Immature natural killer cell (primary cell): ENCODE results near the gene FICD. TPM values are rescaled to one million over a fixed set of nuclear protein-coding genes. Genes with fewer than 3 reads are reported as not detected.
"Not testable (repeated sequence)": the region's sequence is repeated elsewhere in the genome, so short reads cannot be mapped to it uniquely, and the experiment has no call there.

ENCODE experiments used
- DNase-seq, 3 donors: peaks; one replicate each; pipeline ENCODE4 v3.0.0; 2022; ENCODE audit warnings: mixed read lengths in 1 of 3
- H3K27ac Mint-ChIP-seq, 6 donors: one replicate each; pipeline ENCODE4 v1.8.0; 2020; ENCODE audit warnings: mixed read lengths in 6 of 6, mild to moderate bottlenecking in 5 of 6, inconsistent platforms in 4 of 6, moderate library complexity in 3 of 6
- H3K27me3 Mint-ChIP-seq, 3 donors: one replicate each; pipeline ENCODE4 v1.8.0; 2020 to 2021; ENCODE audit warnings: low read depth in 3 of 3, mild to moderate bottlenecking in 3 of 3, mixed read lengths in 3 of 3, moderate library complexity in 3 of 3, inconsistent platforms in 1 of 3
- H3K36me3 Mint-ChIP-seq, 3 donors: one replicate each; pipeline ENCODE4 v1.8.0; 2020; ENCODE audit warnings: mixed read lengths in 3 of 3, inconsistent platforms in 2 of 3, mild to moderate bottlenecking in 2 of 3
- H3K4me1 Mint-ChIP-seq, 2 donors: one replicate each; pipeline ENCODE4 v1.8.0; 2020; ENCODE audit warnings: inconsistent platforms in 2 of 2, mild to moderate bottlenecking in 2 of 2, mixed read lengths in 2 of 2, moderate library complexity in 1 of 2
- H3K4me3 Mint-ChIP-seq, 5 donors: one replicate each; pipeline ENCODE4 v1.8.0; 2020; ENCODE audit warnings: mild to moderate bottlenecking in 5 of 5, mixed read lengths in 5 of 5, inconsistent platforms in 3 of 5, moderate library complexity in 3 of 5
- H3K9me3 Mint-ChIP-seq, 6 donors: one replicate each; pipeline ENCODE4 v1.8.0; 2020; ENCODE audit warnings: mild to moderate bottlenecking in 6 of 6, mixed read lengths in 6 of 6, inconsistent platforms in 4 of 6, moderate library complexity in 3 of 6
- polyA plus RNA-seq, 3 donors: library from polyadenylated mRNA; unstranded; fragments of 300-500 nt; fragmentation: Illumina TruSeq; gene quantifications; one replicate each; pipeline ENCODE4 v1.2.3, GENCODE V29; 2021

FICD gene
- polyA plus RNA-seq, 3 donors from 2014 or later: 1.3 to 6.7 (median 2.3) TPM

DNA sequence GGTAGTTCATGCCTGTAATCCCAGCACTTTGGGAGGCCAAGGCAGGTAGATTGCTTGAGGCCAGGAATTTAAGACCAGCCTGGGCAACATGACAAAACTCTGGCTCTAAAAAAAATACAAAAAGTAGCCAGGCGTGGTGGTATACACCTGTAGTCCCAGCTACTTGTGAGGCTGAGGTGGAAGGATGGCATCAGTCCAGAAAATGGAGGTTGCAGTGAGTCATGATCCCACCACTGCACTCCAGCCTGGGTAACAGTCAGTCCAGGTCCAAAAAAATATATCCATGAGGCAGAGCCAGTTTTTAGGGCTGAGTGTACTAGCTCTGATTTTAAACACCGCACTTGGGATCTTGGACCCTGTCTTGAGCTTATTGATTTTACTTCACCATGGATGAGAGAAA, 30.6 kb upstream of the FICD start:
- Mint-ChIP-seq H3K4me3 (no peak overlapping the region), H3K27me3 (peaks cover 5 to 16% (median 7%) of the 10 kb centered on the region in 3 donors), H3K27ac (no peak overlapping the region), H3K36me3 (no peaks in the 10 kb centered on the region), H3K9me3 (peaks cover 0 to 8% (median 2%) of the 10 kb centered on the region in 6 donors), H3K4me1 (no peaks in the 10 kb centered on the region)
- no peak for DNase-seq

DNA sequence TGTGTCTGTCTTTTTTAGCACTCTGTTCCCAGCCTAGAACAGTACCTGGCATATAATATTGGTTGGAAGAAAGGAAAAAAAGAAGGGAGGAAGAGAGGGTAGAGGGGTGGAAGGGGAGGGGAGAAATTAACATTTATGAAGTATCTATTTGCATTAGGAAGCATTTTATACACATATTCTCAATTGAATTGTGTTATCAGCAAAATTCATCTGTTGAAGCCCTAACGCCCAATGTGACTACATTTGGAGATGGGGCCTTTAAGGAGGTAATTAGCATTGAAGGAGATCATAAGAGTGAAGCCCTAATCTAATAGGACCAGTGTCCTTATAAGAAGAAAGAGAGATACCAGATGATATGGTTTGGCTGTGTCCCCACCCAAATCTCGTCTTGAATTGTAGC, 30.2 kb upstream of the FICD start:
- H3K9me3 Mint-ChIP-seq: peaks cover 0 to 8% (median 2%) of the 10 kb centered on the region in 6 donors
- H3K4me1 Mint-ChIP-seq: no peaks in the 10 kb centered on the region
- H3K27me3 Mint-ChIP-seq: peaks cover 5 to 16% (median 7%) of the 10 kb centered on the region in 3 donors
- DNase-seq: no peak
- H3K36me3 Mint-ChIP-seq: no peaks in the 10 kb centered on the region
- H3K27ac Mint-ChIP-seq: no peak overlapping the region
- H3K4me3 Mint-ChIP-seq: no peak overlapping the region

- H3K27me3 Mint-ChIP-seq: peaks cover 5 to 17% (median 5%) of the 10 kb centered on the region in 3 donors
These were observed 29.7 kb upstream of the FICD start for GRCh38 chr12:108485371-108485770.

GRCh38 chr12:108487029-108487428, 28.0 kb upstream of the FICD start:
- not testable (repeated sequence) for DNase-seq, H3K36me3 Mint-ChIP-seq, H3K4me3 Mint-ChIP-seq, H3K27ac Mint-ChIP-seq, H3K9me3 Mint-ChIP-seq, H3K4me1 Mint-ChIP-seq
- H3K27me3 Mint-ChIP-seq: peaks cover 5 to 21% (median 10%) of the 10 kb centered on the region in 3 donors

More at GRCh38 chr12:108485371-108485770, 29.7 kb upstream of the FICD start:
- DNase-seq, H3K4me3 Mint-ChIP-seq, H3K4me1 Mint-ChIP-seq, H3K36me3 Mint-ChIP-seq, H3K27ac Mint-ChIP-seq, H3K9me3 Mint-ChIP-seq: not testable (repeated sequence)

- no peak overlapping the region for H3K4me3 Mint-ChIP-seq
- peaks cover 0 to 8% (median 2%) of the 10 kb centered on the region in 6 donors for H3K9me3 Mint-ChIP-seq
- H3K27ac Mint-ChIP-seq: no peak overlapping the region
- no peak for DNase-seq
- no peaks in the 10 kb centered on the region for H3K4me1 Mint-ChIP-seq
- H3K27me3 Mint-ChIP-seq: peaks cover 3 to 25% (median 16%) of the 10 kb centered on the region in 3 donors
- H3K36me3 Mint-ChIP-seq: no peaks in the 10 kb centered on the region
These were observed 23.8 kb upstream of the FICD start for GRCh38 chr12:108491256-108491655.

- Mint-ChIP-seq H3K9me3 (no peaks in the 10 kb centered on the region), H3K4me1 (no peaks in the 10 kb centered on the region), H3K27me3 (peaks cover 2 to 22% (median 15%) of the 10 kb centered on the region in 3 donors), H3K27ac (no peak overlapping the region), H3K36me3 (no peaks in the 10 kb centered on the region), H3K4me3 (no peak overlapping the region)
- DNase-seq: peak; percentile 38 to 54 (median 39)
These were observed 20.0 kb upstream of the FICD start for GRCh38 chr12:108495054-108495453.

DNA sequence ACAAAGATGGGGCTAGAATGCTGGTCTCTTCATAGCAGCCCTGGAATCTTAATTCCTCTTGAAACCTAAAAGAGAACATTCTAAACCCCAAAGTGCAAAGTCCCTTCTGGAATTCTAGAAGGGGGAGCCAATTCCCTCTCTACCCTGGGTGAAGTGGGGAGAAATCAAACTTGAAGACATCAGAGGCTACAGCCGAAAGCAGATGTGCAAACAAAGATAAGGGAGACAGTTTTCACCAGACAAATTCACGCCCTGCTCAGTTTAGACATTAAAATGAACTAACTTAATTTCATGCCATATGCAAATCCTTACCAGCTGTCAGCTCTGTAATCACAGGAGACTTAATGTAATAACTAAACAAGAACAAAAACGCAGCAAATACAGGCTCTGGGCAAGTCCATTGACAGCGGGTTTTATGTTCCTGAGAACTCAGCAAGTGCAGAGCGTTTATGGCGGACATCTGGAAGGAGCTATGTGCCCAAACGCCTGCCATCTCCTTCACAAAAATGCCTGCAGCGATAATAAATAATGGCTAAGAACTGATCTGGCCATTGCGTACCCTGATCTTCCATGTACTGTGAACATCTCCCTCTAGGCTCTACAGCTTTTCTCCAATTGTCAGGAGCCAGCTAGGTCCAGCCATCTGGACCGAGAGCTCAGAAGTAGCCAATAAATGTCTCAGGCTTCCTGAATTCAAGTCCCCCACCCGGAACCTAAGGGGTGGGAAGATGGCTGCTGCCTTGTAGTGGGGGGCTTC, 19.1 kb upstream of the FICD start:
- Mint-ChIP-seq H3K27ac (no peak overlapping the region), H3K27me3 (peaks cover 2 to 17% (median 14%) of the 10 kb centered on the region in 3 donors), H3K4me3 (no peak overlapping the region), H3K9me3 (no peaks in the 10 kb centered on the region), H3K4me1 (no peaks in the 10 kb centered on the region), H3K36me3 (no peaks in the 10 kb centered on the region)
- DNase-seq: no peak

DNA sequence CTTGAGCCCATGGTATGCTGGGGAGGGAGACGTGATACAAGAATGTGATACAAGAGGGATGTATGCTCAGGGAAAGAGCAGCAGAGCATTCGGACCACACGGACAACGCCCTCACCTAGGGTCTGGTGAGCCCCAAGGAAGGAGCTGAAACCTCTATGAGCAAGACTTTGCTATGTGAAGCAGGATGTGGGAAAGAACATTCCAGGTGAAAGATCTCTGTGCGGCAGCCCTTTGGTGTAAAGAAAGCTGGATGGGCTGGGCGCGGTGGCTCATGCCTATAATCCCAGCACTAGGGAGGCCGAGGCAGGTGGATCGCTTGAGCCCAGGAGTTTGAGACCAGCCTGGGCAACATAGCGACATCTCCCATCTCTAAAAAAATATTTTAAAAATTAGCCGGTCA, 16.9 kb upstream of the FICD start:
- peaks cover 9 to 26% (median 12%) of the 10 kb centered on the region in 3 donors for H3K27me3 Mint-ChIP-seq
- H3K4me3 Mint-ChIP-seq: no peak overlapping the region
- H3K36me3 Mint-ChIP-seq: peaks cover 0 to 4% (median 0%) of the 10 kb centered on the region in 3 donors
- H3K4me1 Mint-ChIP-seq: no peaks in the 10 kb centered on the region
- peaks cover 3 to 14% (median 8%) of the 10 kb centered on the region in 6 donors for H3K9me3 Mint-ChIP-seq
- no peak overlapping the region for H3K27ac Mint-ChIP-seq
- DNase-seq: no peak

DNA sequence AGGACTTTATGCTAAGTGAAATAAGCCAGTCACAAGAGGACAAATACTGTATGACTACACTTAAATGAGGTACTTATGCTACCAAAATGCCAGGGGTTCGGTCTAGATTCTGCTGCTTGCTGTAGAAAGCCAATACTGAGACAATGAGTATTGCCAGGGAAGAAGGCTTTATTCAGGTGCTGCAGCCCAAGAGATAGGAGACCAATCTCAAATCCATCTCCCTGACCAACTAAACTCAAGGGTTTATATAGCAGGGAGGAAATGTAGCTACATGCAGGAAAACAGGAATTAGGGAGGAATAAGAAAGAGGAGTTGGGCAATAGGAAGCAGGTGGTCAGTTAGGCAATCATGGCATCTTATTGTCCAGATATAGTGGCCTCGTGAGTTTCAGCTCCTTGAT, 12.2 kb upstream of the FICD start:
- Mint-ChIP-seq H3K4me3 (no peak overlapping the region), H3K36me3 (peaks cover 0 to 12% (median 7%) of the 10 kb centered on the region in 3 donors), H3K9me3 (peaks cover 13 to 23% (median 17%) of the 10 kb centered on the region in 6 donors), H3K27ac (no peak overlapping the region), H3K4me1 (no peaks in the 10 kb centered on the region), H3K27me3 (peaks cover 11 to 21% (median 12%) of the 10 kb centered on the region in 3 donors)
- DNase-seq: no peak

DNA sequence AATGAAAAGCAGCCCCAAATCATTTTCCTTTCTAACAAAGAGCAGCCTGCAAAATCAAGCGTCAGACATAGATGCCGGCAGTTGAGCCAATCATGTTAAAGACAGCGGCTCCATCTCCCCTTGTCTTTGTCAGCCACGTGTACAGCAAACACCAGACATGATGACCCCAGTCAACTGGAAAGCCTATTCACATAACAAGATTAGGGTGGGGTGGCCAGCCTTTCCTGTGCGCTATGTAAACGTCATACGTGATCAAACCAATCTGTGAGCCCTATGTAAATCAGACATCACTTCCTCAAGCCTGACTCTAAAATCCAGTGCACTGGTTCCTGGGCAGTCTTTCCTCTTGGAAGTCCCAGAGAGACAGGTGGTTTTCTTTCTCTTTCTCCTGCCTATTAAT, 9.9 kb upstream of the FICD start:
- DNase-seq: no peak
- H3K4me3 Mint-ChIP-seq: no peak overlapping the region
- peaks cover 13 to 23% (median 17%) of the 10 kb centered on the region in 6 donors for H3K9me3 Mint-ChIP-seq
- H3K36me3 Mint-ChIP-seq: peaks cover 0 to 12% (median 7%) of the 10 kb centered on the region in 3 donors
- peaks cover 9 to 13% (median 10%) of the 10 kb centered on the region in 3 donors for H3K27me3 Mint-ChIP-seq
- no peaks in the 10 kb centered on the region for H3K4me1 Mint-ChIP-seq
- no peak overlapping the region for H3K27ac Mint-ChIP-seq

GRCh38 chr12:108507971-108508642, 7.0 kb upstream of the FICD start:
- DNase-seq: no peak
- H3K4me3 Mint-ChIP-seq: no peak overlapping the region

GRCh38 chr12:108509806-108510205, 5.3 kb upstream of the FICD start:
- no peak for DNase-seq
- no peaks in the 10 kb centered on the region for H3K36me3 Mint-ChIP-seq
- H3K4me3 Mint-ChIP-seq: no peak overlapping the region
- H3K27ac Mint-ChIP-seq: no peak overlapping the region
- peaks cover 0 to 4% (median 0%) of the 10 kb centered on the region in 6 donors for H3K9me3 Mint-ChIP-seq
- H3K27me3 Mint-ChIP-seq: peaks cover 4 to 10% (median 6%) of the 10 kb centered on the region in 3 donors
- H3K4me1 Mint-ChIP-seq: peaks cover 12 to 21% of the 10 kb centered on the region in 2 donors

More at GRCh38 chr12:108507971-108508642, 7.0 kb upstream of the FICD start:
- Mint-ChIP-seq H3K27me3 (peaks cover 4 to 9% (median 6%) of the 10 kb centered on the region in 3 donors), H3K27ac (no peak overlapping the region), H3K36me3 (peaks cover 0 to 8% (median 7%) of the 10 kb centered on the region in 3 donors), H3K4me1 (peaks cover 8 to 10% of the 10 kb centered on the region in 2 donors), H3K9me3 (peaks cover 5 to 15% (median 10%) of the 10 kb centered on the region in 6 donors)

DNA sequence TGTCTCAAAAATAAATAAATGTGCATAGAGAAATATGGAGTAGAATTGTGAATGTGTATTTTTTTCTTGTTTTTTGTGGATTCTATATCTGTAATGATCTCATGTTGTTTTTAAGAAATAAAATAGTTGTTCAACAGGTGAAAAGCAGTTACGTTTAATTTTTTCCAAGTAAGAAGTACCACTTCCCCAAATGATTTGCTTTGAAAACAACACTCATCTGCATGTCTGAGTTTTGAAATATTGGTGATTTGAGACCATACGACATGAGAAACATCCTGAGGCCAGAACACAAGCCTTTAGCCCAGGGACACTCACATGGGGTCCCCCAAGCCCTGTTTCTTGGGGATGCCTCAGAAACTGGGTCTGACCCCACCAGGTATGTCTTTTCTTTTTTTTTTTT, 4.2 kb upstream of the FICD start:
- Mint-ChIP-seq H3K4me3 (no peak overlapping the region), H3K4me1 (peaks cover 15 to 30% of the 10 kb centered on the region in 2 donors), H3K27ac (no peak overlapping the region), H3K36me3 (no peaks in the 10 kb centered on the region), H3K9me3 (no peaks in the 10 kb centered on the region), H3K27me3 (peaks cover 6 to 10% (median 7%) of the 10 kb centered on the region in 3 donors)
- DNase-seq: no peak
